COR-L47 (cell line): ENCODE data around the gene FARSA.
"Not testable (repeated sequence)": the region's sequence is repeated elsewhere in the genome, so short reads cannot be mapped to it uniquely, and the experiment has no call there.

Experiments
- DNase-seq: peaks from one replicate; lab custom pipeline; 2025; lab: John Stamatoyannopoulos, UW

Gene FARSA

GRCh38 chr19:12933287-12934072, at the start of gene FARSA:
Gene FARSA, minus strand, starts transcription at chr19:12933711. Its CDS starts 15 bp downstream, at chr19:12933696.
- DNase-seq = peak; percentile 92

- DNase-seq = no peak
These were observed 49.6 kb upstream of the FARSA start for GRCh38 chr19:12983091-12983490.

GRCh38 chr19:12982648-12983047, 49.1 kb upstream of the FARSA start:
- no peak for DNase-seq

GRCh38 chr19:12979974-12980373, 46.5 kb upstream of the FARSA start:
- DNase-seq = no peak

- DNase-seq = not testable (repeated sequence)
These were observed 42.6 kb upstream of the FARSA start for GRCh38 chr19:12976109-12976508.

- DNase-seq = no peak
These were observed 41.8 kb upstream of the FARSA start for GRCh38 chr19:12975221-12975741.

GRCh38 chr19:12974301-12975220, 41.0 kb upstream of the FARSA start:
- no peak for DNase-seq

GRCh38 chr19:12973236-12973635, 39.7 kb upstream of the FARSA start:
- no peak for DNase-seq

GRCh38 chr19:12970070-12970820, 36.7 kb upstream of the FARSA start:
- no peak for DNase-seq

GRCh38 chr19:12969292-12969988, 35.9 kb upstream of the FARSA start, which contains the start of gene DAND5:
Gene DAND5, plus strand, starts transcription at chr19:12969576. Its CDS starts 85 bp downstream, at chr19:12969661.
- no peak for DNase-seq

- DNase-seq = no peak
These were observed 34.4 kb upstream of the FARSA start for GRCh38 chr19:12967907-12968306.

- DNase-seq = no peak
These were observed 32.3 kb upstream of the FARSA start for GRCh38 chr19:12965812-12966135.

GRCh38 chr19:12965017-12965811, 31.7 kb upstream of the FARSA start:
- DNase-seq = peak; percentile 75

- no peak for DNase-seq
These were observed 26.0 kb upstream of the FARSA start for GRCh38 chr19:12959481-12959880.

GRCh38 chr19:12957389-12957952, 24.0 kb upstream of the FARSA start:
- not testable (repeated sequence) for DNase-seq

- DNase-seq = peak; percentile 75
These were observed 23.2 kb upstream of the FARSA start, which contains the start of gene GADD45GIP1 for GRCh38 chr19:12956446-12957388. Gene GADD45GIP1, minus strand, starts transcription at chr19:12957223. Its CDS starts 11 bp downstream, at chr19:12957212.

GRCh38 chr19:12955996-12956395, 22.5 kb upstream of the FARSA start:
- DNase-seq = no peak

GRCh38 chr19:12955575-12955974, 22.1 kb upstream of the FARSA start:
- DNase-seq = not testable (repeated sequence)

- DNase-seq = no peak
These were observed 21.1 kb upstream of the FARSA start for GRCh38 chr19:12954612-12954962.
